HG03108 (cell line): ENCODE results near the gene GNAI2.
"Not testable (repeated sequence)": the region's sequence is repeated elsewhere in the genome, so short reads cannot be mapped to it uniquely, and the experiment has no call there.

Experiments used
- ATAC-seq: cut with Tn5 transposase; IDR thresholded peaks from one replicate; pipeline ENCODE4 v1.9.1; 2021; ENCODE audit warnings: moderate library complexity; ENCODE audit not compliant: unreplicated experiment

GNAI2 gene

DNA sequence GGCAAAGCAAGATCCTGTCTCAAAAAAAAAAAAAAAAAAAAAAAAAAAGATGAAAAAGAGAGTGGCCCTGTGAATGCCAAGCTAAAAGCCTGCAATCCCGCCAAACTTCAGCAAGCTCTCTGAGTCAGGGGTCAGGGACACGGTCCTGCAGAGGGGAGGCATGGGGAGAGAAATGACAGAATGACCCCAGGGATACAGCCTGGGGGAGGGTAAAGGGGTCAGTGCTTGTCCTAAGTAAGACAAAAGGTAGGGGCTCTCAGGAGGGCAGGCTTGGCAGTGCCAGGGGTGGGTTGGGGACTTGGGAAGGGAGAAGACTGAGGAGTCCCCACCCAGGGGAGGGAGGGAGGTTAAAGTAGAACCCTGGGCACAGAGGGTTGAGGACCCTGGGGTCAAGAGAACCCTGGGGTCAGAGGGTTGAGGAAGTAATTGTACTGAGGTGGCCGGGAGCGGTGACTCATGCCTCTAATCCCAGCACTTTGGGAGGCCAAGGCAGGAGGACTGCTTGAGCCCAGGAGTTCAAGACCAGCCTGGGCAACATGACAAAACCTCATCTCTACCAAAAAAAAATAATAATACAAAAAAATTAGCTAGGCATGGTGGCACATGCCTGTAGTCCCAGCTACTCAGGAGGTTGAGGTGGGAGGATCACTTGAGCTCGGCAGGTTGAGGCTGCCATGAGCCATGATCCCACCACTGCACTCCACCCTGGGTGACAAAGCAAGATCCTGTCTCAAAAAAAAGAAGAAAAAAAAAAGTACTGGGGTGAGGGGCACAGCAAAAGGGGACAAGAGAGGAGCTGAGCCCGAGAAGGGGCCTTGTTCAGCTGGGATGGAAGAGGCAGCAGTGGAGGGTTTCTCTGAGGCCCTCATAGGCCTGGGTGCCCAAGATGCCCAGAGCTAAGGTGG lies 27.7 kb downstream of the GNAI2 start:
- no peak for ATAC-seq

DNA sequence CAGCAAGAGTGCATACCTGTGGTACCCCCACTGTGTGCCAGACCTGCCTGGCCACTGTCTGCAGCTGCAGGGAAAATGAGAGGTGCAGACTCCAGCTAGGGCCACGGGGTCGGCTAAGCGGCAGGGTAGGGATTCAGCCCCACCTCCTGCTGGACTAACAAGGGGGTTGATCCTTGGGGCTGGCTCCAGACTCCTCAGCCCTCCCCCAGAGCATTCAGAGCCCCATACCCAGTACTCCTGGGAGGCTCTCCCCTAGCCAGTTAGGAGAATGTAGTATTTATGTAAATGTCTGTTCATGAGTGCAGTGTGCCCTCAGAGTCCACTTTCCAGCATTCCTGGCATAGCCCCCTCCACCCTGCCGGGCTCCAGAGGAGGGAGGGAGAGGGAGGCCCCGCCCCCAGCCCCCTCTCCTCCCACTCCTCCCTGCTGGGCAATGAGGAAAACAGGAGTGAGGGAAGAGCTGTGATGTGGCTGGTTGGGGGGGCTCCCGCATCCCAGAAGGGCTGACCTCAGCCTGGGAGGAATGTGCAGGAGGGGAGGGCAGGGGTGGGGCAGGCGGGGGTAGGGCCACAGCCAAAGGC lies 28.5 kb downstream of the GNAI2 start:
- ATAC-seq, result no peak

DNA sequence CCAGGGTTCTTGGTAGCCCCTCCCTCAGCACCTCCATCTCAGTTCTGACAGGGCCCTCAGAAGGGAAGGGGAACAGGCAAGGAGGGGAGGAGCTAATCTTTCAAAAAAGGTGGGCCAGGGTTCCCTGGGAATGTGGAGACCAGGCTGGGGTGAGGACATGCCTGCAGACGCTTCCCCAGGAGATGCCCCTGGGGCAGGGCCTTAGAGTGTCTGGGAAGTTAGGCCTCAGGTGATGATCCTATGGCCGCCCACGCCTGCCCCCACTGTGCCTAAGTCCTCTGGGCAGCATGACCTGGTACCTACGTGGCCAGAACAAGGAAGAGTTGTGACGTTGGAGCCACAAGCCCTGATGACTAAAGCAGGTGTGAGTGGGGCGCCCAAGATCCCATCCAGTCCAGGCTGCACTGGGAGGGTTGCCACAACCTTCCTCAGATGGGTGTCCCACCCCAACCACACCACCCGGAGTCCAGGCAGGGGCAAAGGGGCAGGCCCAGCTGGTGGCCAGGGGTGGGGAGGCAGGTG lies 29.0 kb downstream of the GNAI2 start:
- no peak for ATAC-seq

DNA sequence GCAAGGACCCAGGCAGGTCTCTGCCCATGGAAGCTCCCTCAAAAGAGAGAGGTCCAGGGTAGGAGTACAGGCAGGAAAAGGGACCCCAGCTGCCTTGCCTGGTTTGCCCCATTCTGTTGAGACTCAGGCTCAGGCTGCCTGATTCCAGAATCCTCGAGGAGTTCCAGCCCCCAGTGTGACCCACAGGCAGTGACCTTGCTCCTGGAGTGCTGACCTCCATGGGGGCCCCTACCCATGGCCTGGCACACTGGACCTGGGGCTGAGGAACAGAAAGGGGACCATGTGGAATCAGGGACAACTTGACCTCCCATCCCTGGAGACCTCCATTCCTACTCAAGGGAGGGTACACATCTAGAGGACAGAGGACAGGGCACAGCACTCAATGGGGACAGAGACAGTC lies 29.6 kb downstream of the GNAI2 start:
- ATAC-seq, result no peak

DNA sequence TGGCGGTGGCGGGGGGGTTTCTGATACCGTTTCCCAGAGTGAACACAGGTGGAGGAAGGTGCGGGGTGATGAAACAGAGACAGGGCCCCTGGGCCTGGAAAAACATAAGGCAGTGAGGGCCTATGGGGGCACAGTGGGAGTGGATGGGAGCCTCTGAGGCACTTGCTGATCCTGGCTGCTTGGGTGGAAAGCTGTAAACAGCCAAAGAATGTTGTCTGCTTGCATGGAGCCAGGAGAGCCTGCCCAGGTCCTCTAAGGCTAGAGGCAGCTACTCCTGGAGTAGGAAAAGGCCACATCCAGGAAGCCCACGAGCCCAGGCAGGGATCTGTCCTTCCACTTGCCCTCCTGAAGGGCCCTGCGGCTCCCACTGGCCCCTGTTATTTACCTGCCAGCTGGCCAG lies 30.0 kb downstream of the GNAI2 start:
- ATAC-seq, result no peak

DNA sequence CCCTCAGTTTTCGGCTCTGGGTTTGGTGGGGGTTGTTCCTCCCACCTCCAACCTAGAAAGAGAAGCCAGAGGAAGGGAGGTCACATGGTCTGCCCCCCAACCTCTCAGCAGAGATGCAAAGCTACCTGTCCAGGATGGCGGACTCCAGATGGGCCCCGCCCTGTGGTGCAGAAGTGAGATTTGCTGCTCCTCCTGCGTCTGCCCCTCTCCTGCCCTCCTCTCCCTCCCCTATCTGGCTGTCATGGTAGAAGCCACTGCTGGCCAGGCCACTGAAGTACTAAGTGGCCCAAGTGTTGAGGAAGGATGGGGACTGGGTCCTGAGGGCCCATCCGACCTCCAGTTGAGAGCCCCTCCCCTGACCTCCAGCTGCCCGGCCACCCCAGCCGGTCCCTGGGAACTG lies 30.8 kb downstream of the GNAI2 start:
- no peak for ATAC-seq

DNA sequence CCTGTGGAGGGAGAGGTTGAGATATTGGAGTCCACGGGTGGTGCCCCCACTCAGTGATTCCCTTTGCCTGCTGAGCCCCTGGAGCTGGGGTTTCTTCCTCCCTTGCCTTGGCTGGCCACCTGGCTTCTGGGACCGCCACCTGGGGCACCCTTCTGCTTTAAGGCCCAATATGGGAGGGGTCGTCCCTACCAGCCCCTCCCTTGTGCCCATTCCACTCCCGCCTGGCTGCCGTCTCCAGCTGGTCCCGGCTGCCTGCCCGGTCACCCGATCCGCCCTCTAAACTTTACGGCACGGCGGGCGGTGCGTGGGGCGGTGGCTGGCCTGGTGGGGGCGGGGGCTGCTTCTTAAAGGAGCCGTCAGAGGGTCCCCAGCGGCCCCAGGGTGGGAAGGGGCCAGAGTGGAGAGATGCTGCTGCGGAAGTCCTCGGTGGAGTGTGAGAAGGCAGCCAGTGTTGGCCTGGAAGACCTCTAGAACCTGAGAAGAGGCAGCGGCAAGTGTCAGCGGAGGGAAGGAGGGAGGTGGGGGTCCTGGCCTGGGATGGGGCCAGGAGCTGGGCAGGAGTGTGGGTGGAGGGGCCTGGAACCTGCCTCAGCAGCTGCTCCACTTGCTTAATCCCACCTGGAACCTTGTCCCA lies 31.4 kb downstream of the GNAI2 start:
- ATAC-seq, result no peak

DNA sequence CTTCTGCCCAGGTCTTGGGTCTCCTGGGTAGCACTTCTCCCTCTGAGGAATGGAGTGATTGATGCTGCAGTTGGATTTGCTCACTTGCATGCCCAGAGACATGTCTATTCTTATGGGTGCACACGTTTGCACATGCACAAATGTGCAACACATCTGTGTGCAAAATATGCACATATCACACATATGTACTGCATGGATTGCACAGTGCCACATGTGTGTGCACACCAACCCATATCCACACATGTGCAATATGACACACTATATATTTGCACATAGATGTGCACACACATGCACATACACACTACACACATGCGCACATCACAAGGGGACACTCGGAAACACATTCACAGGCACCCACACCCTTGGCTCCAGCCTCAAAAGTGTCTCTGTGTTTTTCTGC lies 32.3 kb downstream of the GNAI2 start:
- ATAC-seq, result no peak

DNA sequence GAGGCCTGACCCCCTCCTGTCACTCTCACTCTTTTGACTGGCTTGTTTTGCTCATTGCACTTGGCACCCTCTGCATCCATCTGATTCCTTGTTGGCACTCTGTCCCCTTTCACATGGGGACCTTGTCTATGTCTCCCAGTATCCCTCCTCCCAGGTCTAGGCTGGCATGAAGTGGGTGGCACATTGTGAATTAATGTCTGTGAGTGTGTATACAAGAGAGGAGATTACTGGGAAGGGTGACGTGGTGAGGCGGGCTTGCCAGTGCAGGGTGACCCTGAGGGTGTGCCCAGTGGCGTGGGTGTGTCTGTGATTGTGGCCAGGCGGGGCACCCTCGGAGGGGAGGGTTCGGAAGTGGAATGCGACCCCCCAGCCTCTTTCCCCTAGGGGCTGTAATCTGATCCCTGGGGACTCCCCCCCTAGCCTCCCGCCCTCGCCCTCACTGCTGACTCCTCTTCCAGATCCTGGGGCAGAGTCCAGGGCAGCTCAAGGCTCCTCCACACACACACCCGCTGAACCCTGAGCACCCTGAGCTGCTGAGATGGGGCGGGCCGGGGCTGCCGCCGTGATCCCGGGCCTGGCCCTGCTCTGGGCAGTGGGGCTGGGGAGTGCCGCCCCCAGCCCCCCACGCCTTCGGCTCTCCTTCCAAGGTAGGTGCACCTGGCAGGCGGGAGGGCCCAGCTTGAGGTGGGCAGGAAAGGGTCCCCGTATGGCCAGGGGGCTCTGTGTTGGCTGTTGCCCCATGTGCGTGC lies 32.9 kb downstream of the GNAI2 start, which contains the start of gene SEMA3B:
Gene SEMA3B, plus strand, starts transcription at position 445 of the 749 bp plus-strand sequence. Its CDS starts 94 bp downstream, at position 539.
- no peak for ATAC-seq

DNA sequence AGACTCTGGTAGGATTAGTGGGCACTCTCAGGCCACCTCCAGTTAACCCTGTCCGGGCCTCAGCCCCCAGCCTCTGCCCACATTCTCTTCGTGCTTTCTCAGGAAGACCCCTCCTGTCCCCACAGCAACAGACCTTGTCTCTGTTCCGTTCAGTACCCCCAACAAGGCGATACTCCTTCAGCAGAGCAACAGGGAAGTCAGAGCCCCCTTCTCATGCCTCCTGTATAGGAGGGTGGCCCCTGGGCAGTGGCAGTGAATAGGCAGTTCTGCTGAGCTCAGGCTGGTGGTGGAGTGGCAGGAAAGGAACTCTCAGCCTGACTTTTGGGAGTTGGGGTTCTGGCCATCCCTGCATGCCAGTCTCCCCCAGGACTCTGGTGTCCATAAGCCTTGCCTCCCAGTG lies 33.5 kb downstream of the GNAI2 start:
- no peak for ATAC-seq

DNA sequence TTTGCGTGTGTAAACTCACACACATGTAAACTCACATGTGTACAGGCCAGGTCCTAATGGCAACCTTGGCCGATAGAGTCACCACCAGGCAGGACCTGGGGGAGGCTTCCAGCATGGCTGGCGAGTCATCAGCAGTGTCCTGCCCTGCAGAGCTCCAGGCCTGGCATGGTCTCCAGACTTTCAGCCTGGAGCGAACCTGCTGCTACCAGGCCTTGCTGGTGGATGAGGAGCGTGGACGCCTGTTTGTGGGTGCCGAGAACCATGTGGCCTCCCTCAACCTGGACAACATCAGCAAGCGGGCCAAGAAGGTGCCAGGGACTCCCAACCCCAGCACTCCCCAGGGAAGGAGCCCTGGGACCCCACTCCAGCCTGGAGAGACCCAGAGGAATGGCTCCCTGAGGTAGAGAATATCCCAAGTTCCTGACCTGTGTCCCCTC lies 34.0 kb downstream of the GNAI2 start:
- ATAC-seq, result no peak

DNA sequence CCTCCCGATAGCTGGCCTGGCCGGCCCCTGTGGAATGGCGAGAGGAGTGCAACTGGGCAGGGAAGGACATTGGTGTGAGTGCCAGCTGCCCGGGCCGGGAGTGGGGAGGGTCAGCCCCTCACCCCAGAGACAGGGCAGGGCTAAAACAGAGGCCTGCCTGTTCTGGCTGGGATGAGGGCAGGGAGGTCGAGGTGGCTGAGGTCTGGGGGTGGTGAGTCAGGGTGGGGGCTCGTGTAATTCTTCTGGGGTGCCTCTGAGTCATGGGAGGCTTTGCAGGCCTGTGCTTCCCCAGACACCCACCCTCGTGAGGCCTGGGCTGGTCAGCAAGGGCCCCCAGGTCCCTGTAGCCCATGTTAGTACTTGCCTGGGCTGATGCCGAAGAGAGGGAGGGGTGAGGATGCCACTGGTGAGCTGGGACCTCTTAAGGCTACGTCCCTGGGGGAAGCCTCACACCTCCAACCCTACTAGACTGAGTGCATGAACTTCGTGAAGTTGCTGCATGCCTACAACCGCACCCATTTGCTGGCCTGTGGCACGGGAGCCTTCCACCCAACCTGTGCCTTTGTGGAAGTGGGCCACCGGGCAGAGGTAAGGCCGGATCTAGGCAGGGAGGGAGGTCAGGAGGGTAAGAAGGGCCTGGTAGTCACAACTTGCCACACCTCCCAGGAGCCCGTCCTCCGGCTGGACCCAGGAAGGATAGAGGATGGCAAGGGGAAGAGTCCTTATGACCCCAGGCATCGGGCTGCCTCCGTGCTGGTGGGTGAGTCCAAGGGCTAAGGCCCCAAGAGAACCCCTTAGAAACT lies 34.6 kb downstream of the GNAI2 start:
- no peak for ATAC-seq

DNA sequence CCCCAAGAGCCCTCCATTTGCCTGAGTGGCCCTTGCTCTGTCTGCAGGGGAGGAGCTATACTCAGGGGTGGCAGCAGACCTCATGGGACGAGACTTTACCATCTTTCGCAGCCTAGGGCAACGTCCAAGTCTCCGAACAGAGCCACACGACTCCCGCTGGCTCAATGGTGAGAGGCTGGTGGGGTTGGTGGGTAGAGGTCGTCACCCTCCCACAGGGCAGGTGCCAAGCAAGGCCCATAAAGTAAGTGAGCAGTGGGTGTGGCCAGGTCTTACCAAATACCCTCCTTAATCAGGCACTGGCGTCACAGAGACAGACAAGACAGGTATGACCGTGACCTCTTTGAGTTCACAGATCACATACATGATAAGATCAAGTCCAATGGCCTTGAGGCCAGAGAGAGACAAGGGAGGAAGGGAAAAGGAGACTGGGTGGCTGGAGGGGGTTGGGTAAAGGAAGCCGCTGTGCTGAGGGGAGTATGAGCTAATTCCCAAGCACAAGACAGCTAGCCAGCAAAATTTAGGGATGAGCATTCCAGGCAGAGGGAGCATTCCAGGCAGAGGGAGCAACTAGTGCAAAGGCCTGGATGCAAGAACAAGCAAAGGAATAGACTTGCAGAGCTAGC lies 35.4 kb downstream of the GNAI2 start:
- no peak for ATAC-seq

DNA sequence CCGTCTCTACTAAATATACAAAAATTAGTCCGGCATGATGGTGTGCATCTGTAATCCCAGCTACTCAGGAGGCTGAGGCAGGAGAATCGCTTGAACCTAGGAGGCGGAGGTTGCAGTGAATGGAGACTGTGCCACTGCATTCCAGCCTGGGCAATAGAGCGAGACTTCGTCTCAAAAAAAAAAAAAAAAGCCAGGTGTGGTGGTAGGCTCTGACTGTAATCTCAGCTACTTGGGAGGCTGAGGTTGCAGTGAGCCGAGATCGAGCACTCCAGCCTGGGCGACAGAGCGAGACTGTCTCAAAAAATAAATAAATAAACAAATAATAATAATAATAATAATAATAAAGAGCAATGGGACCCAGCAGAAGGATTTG lies 36.5 kb downstream of the GNAI2 start:
- not testable (repeated sequence) for ATAC-seq

DNA sequence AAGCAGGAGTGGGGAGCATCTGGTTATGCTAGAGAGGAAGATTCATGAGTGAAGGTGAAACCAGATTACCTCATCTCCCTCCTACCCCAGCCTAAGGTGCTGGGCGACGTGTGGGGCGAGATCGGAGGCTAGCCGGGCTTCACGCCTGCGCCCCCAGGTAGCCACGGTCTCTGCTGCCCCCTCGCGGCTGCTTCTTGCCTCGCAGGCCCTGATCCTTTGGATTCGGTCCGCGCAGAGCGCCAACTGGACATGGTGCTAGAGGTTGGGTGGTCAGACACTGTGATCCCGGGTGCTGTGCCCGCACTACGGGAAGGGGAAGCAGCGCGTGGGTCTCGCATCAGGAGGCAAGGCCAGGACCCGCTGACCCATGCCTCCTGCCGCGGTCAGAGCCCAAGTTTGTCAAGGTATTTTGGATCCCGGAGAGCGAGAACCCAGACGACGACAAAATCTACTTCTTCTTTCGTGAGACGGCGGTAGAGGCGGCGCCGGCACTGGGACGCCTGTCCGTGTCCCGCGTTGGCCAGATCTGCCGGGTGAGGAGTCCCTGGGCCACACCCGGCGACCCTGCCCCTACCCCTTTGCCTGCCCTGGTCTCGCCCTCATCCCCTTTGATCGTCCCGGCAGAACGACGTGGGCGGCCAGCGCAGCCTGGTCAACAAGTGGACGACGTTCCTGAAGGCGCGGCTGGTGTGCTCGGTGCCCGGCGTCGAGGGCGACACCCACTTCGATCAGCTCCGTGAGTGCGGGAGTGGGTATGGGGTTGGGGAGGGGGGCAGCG lies 37.1 kb downstream of the GNAI2 start:
- ATAC-seq, result peak; percentile 84

DNA sequence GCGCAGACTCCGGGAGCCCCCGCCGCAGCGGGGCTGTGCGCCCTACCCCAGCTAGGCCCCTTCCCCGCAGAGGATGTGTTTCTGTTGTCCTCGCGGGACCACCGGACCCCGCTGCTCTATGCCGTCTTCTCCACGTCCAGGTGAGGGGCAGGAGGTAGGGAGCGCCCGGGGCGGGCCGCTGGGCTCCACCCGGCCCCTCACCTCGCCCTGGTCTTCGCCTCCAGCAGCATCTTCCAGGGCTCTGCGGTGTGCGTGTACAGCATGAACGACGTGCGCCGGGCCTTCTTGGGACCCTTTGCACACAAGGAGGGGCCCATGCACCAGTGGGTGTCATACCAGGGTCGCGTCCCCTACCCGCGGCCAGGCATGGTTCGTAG lies 37.7 kb downstream of the GNAI2 start:
- no peak for ATAC-seq

DNA sequence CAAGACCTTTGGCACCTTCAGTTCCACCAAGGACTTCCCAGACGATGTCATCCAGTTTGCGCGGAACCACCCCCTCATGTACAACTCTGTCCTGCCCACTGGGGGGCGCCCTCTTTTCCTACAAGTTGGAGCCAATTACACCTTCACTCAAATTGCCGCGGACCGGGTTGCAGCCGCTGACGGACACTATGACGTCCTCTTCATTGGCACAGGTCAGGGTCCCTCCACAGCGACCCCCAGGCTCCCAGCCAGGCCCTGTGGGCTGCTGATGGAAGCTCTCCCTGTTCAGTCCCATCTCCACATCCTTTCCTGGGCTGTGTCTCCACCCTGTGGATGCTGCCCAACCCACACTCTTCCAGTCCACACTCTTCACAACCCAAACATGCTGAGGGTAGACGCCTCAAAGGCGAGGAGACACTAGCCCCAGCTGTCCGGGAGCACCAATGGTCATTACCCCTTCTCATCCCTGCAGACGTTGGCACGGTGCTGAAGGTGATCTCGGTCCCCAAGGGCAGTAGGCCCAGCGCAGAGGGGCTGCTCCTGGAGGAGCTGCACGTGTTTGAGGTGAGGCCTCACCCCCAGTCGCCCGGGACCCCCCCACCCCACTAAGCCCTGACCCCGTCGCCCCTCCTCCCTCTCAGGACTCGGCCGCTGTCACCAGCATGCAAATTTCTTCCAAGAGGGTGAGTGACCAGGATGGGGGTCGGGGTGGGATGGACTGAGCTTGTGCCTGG lies 38.5 kb downstream of the GNAI2 start:
- no peak for ATAC-seq
